Left lung (tissue), 14 donors: ENCODE measurements around the gene TMEM43. TPM values are rescaled to one million over a fixed set of nuclear protein-coding genes. Genes with fewer than 3 reads are reported as not detected.
"Not testable (repeated sequence)": the region's sequence is repeated elsewhere in the genome, so short reads cannot be mapped to it uniquely, and the experiment has no call there.

ENCODE experiments used
- ATAC-seq: fragments of 200-7000 bp; cut with Tn5 transposase; one replicate; pipeline ENCODE4 v1.9.1; 2020; ENCODE audit warnings: moderate library complexity
- DNase-seq, 4 donors: peaks; one replicate each; pipeline ENCODE4 v3.0.0-alpha.2; 2013 to 2020
- H3K27ac ChIP-seq, 2 donors: fragments of 200-600 bp; sonication (generic) in 1 of 2; one replicate each; pipeline versions ENCODE4 v1.5.0 to v1.8.0; 2020 to 2021
- H3K27me3 ChIP-seq, 2 donors: fragments of 200-600 bp; sonication (generic) in 1 of 2; one replicate each; pipeline versions ENCODE4 v1.5.0 to v1.8.0; 2020 to 2021
- H3K36me3 ChIP-seq, 2 donors: fragments of 200-600 bp; sonication (generic) in 1 of 2; one replicate each; pipeline versions ENCODE4 v1.5.0 to v1.8.0; 2020 to 2021
- H3K4me1 ChIP-seq, 2 donors: fragments of 200-600 bp; one replicate each; pipeline ENCODE4 v1.8.0; 2021
- H3K4me3 ChIP-seq, 2 donors: fragments of 200-600 bp; sonication (generic) in 1 of 2; one replicate each; pipeline versions ENCODE4 v1.5.0 to v1.8.0; 2020 to 2021; ENCODE audit warnings: mild to moderate bottlenecking in 1 of 2
- H3K9me3 ChIP-seq, 2 donors: fragments of 200-600 bp; sonication (generic) in 1 of 2; one replicate each; pipeline versions ENCODE4 v1.5.0 to v1.8.0; 2020 to 2021
- intact Hi-C, 2 donors: fragments of 100-400 bp; cut with DNase I; formaldehyde crosslinking; loops; one replicate each; pipeline versions ENCODE4 v1.11.2 to v1.14.2; 2022
- long read RNA-seq, 12 donors: library from polyadenylated mRNA in 2 of 12; unstranded in 2 of 12; transcript quantifications; one replicate each; pipeline ENCODE4 v2.0.0 and lab custom pipeline, GENCODE V29; 2019 to 2026
- polyA plus RNA-seq, 6 donors: library from polyadenylated mRNA; unstranded; fragments of 120-200 nt; gene quantifications; one replicate each; pipeline ENCODE4 v1.2.1, GENCODE V29; 2013; ENCODE audit not compliant: insufficient read length in 6 of 6
- total RNA-seq, 2 donors: library from RNA; stranded (reverse); fragmentation: NEBNext Ultra II Directional; extraction: Animal tissue kit (Norgen Biotek cat#: 25700); gene quantifications; one replicate each; pipeline ENCODE4 v1.2.1, GENCODE V29; 2021
- TF ChIP-seq, protein P1 (sequence below), 2 donors: fragments of 200-600 bp; sonication (generic) in 1 of 2; IDR thresholded peaks; one replicate each; pipeline versions ENCODE4 v1.5.0 to v1.8.0; 2021; ENCODE audit warnings: antibody characterized with exemption in 2 of 2
- donor health status: DM: no; HTN: yes; CAD: no.
- donor health status: DM: no; HTN: no; CAD: no.

Gene TMEM43, protein sequence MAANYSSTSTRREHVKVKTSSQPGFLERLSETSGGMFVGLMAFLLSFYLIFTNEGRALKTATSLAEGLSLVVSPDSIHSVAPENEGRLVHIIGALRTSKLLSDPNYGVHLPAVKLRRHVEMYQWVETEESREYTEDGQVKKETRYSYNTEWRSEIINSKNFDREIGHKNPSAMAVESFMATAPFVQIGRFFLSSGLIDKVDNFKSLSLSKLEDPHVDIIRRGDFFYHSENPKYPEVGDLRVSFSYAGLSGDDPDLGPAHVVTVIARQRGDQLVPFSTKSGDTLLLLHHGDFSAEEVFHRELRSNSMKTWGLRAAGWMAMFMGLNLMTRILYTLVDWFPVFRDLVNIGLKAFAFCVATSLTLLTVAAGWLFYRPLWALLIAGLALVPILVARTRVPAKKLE
- 100 to 1,000 TPM in 1 of 2 donors, 10 to 100 TPM in 1; 82.3 to 104 TPM for total RNA-seq
- polyA plus RNA-seq, result 10 to 100 TPM; 62.2 to 68.6 (median 63.5) TPM
- long read RNA-seq, donor 1, transcript TMEM43-201 (12 exons, 3,341 nt), result major isoform, 16 of 21 reads
- long read RNA-seq, donor 1, partial matches to known transcripts, result 5 of 21 reads
- long read RNA-seq, donor 1, other reads (novel, unspliced or antisense), result 0 of 21 reads
- long read RNA-seq, donor 2, transcript TMEM43-201 (12 exons, 3,341 nt), result major isoform, 13 of 13 reads
- long read RNA-seq, donor 2, partial matches to known transcripts, result 0 of 13 reads
- long read RNA-seq, donor 2, other reads (novel, unspliced or antisense), result 0 of 13 reads
- long read RNA-seq, donor 3, transcript TMEM43-201 (12 exons, 3,341 nt), result major isoform, 11 of 11 reads
- long read RNA-seq, donor 3, partial matches to known transcripts, result 0 of 11 reads
- long read RNA-seq, donor 3, other reads (novel, unspliced or antisense), result 0 of 11 reads
- long read RNA-seq, donor 4, transcript TMEM43-201 (12 exons, 3,341 nt), result major isoform, 22 of 30 reads
- long read RNA-seq, donor 4, partial matches to known transcripts, result 7 of 30 reads
- long read RNA-seq, donor 4, other reads (novel, unspliced or antisense), result 1 of 30 reads
- long read RNA-seq, donor 5, transcript TMEM43-201 (12 exons, 3,341 nt), result major isoform, 13 of 13 reads
- long read RNA-seq, donor 5, partial matches to known transcripts, result 0 of 13 reads
- long read RNA-seq, donor 5, other reads (novel, unspliced or antisense), result 0 of 13 reads
- long read RNA-seq, donor 6, transcript TMEM43-201 (12 exons, 3,341 nt), result major isoform, 18 of 18 reads
- long read RNA-seq, donor 6, partial matches to known transcripts, result 0 of 18 reads
- long read RNA-seq, donor 6, other reads (novel, unspliced or antisense), result 0 of 18 reads
- long read RNA-seq, donor 7, transcript TMEM43-201 (12 exons, 3,341 nt), result major isoform, 11 of 11 reads
- long read RNA-seq, donor 7, partial matches to known transcripts, result 0 of 11 reads
- long read RNA-seq, donor 7, other reads (novel, unspliced or antisense), result 0 of 11 reads
- long read RNA-seq, donor 8, transcript TMEM43-201 (12 exons, 3,341 nt), result major isoform, 10 of 10 reads
- long read RNA-seq, donor 8, partial matches to known transcripts, result 0 of 10 reads
- long read RNA-seq, donor 8, other reads (novel, unspliced or antisense), result 0 of 10 reads
- long read RNA-seq, donor 9, result 0 reads
- long read RNA-seq, donor 10, transcript TMEM43-201 (12 exons, 3,341 nt), result major isoform, 30 of 38 reads
- long read RNA-seq, donor 10, partial matches to known transcripts, result 3 of 38 reads
- long read RNA-seq, donor 10, other reads (novel, unspliced or antisense), result 5 of 38 reads
- long read RNA-seq, donor 11, transcript TMEM43-201 (12 exons, 3,341 nt), result major isoform, 10 of 45 reads
- long read RNA-seq, donor 11, partial matches to known transcripts, result 35 of 45 reads
- long read RNA-seq, donor 11, other reads (novel, unspliced or antisense), result 0 of 45 reads
- long read RNA-seq, donor 12, transcript TMEM43-201 (12 exons, 3,341 nt), result major isoform, 10 of 15 reads
- long read RNA-seq, donor 12, partial matches to known transcripts, result 5 of 15 reads
- long read RNA-seq, donor 12, other reads (novel, unspliced or antisense), result 0 of 15 reads

DNA sequence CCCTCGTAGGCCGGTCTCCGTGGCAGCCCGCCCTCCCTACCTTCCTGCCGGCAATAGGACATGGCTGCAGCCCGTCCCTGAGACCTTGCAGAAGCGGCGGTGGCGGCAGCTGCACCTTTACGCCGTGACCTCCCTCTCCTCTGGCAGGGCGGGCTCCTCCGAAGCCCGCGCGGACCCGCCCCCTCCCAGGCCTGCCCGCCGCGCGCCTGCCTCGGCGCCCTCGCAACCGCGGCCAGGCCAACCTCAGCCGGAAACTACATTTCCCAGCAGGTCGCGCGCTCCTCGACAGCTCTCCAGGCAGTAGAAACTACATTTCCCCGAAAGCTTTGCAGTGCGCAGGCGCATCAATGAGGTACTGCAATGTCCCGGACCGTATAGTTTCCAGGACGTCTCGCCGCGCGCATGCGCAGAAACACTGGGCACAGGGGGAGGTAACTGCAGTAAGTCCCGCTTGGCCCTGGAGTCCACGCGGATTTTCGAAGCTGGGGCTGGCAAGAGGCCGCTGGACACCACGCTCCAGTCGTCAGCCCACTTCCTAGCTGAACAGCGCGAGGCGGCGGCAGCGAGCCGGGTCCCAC is at the start of gene TMEM43, which contains the start of gene CHCHD4:
Gene TMEM43, plus strand, starts transcription at position 438 of the 578 bp plus-strand sequence. CDS start 142 bp downstream, outside the sequence.
Gene CHCHD4, minus strand, starts transcription at position 256 of the 578 bp plus-strand sequence. Its CDS starts 194 bp downstream, at position 62.
- ATAC-seq (peak; percentile 86), DNase-seq (peak; percentile 99 to 100 (median 100))
- intact Hi-C loops, result no loop called here
- peak within 1 kb of the TSS; percentile 94 to 97 for H3K27ac ChIP-seq
- H3K4me3 ChIP-seq, result peak within 1 kb of the TSS; percentile 89 to 96
- H3K27me3 ChIP-seq, result no peaks in the 10 kb centered on the region
- TF ChIP-seq, protein P1, sequence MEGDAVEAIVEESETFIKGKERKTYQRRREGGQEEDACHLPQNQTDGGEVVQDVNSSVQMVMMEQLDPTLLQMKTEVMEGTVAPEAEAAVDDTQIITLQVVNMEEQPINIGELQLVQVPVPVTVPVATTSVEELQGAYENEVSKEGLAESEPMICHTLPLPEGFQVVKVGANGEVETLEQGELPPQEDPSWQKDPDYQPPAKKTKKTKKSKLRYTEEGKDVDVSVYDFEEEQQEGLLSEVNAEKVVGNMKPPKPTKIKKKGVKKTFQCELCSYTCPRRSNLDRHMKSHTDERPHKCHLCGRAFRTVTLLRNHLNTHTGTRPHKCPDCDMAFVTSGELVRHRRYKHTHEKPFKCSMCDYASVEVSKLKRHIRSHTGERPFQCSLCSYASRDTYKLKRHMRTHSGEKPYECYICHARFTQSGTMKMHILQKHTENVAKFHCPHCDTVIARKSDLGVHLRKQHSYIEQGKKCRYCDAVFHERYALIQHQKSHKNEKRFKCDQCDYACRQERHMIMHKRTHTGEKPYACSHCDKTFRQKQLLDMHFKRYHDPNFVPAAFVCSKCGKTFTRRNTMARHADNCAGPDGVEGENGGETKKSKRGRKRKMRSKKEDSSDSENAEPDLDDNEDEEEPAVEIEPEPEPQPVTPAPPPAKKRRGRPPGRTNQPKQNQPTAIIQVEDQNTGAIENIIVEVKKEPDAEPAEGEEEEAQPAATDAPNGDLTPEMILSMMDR (IDR thresholded peaks at IDR 0.05), result no peak
- H3K4me1 ChIP-seq, result peaks cover 19 to 41% of the 10 kb centered on the region in 2 donors
- no peaks in the 10 kb centered on the region for H3K9me3 ChIP-seq
- H3K36me3 ChIP-seq, result peaks cover 2 to 34% of the 10 kb centered on the region in 2 donors

DNA sequence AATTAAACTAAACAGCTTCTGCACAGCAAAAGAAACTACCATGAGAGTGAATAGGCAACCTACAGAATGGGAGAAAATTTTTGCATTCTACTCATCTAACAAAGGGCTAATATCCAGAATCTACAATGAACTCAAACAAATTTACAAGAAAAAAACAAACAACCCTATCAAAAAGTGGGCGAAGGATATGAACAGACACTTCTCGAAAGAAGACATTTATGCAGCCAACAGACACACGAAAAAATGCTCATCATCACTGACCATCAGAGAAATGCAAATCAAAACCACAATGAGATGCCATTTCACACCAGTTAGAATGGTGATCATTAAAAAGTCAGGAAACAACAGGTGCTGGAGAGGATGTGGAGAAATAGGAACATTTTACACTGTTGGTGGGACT is 49.6 kb upstream of the TMEM43 start:
- H3K4me1 ChIP-seq, H3K36me3 ChIP-seq, ATAC-seq, H3K4me3 ChIP-seq, DNase-seq, H3K27ac ChIP-seq, H3K27me3 ChIP-seq, intact Hi-C loops: not testable (repeated sequence)
- peaks cover 0 to 14% of the 10 kb centered on the region in 2 donors for H3K9me3 ChIP-seq

DNA sequence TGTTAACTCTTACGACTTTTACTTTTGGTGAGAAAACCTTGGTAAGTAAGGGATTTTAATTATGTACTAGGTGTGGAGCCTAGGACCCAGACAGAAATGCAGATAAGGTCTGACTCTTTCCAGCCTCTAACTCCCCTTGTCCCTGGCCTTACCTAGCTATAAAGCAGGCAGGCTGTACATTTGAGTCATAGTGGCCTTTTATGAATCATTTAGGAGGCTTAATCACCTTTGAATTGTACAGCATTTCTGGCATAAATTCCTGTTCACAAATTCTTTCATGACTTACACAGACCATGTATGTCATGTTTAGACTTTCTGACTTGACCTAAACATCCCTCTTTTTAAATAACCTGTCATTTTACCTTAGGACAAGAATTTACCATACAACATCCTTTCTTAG is 47.5 kb upstream of the TMEM43 start:
- Histone ChIP-seq H3K27ac (no peak overlapping the region), H3K36me3 (no peaks in the 10 kb centered on the region), H3K4me1 (no peaks in the 10 kb centered on the region), H3K9me3 (peaks cover 0 to 21% of the 10 kb centered on the region in 2 donors), H3K27me3 (no peaks in the 10 kb centered on the region), H3K4me3 (no peak overlapping the region)
- intact Hi-C loops, result no loop called here
- TF ChIP-seq, protein P1 (IDR thresholded peaks at IDR 0.05), result no peak
- ATAC-seq, result no peak
- no peak for DNase-seq

DNA sequence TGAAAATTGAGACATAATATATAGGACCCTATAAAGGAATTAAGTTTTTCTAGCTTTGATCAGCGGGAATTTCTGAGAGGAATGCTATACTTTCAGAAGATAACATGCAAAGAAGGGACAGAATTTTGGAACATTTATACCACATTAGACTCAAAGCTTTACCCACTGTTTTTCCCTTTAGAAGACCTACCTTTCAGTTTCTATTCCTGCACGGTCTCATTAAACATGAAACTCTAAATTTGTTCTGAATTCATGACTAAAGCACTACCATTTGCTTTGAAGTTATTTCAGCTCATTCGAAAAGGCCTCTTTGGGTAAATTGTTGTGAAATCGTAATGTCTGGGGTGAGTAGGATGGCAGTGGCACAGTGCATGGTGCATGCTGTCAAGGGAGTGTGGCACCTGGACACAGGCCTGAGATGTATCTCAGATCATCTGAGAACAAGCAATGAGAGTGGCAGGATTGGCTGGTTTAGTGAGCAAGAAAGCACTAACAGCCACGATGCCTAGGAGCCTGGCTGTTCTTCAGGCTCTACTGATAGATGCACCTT is 42.7 kb upstream of the TMEM43 start:
- Histone ChIP-seq H3K4me1 (no peaks in the 10 kb centered on the region), H3K4me3 (no peak overlapping the region), H3K27ac (no peak overlapping the region), H3K36me3 (no peaks in the 10 kb centered on the region), H3K9me3 (peaks cover 0 to 13% of the 10 kb centered on the region in 2 donors), H3K27me3 (no peaks in the 10 kb centered on the region)
- DNase-seq (no peak), ATAC-seq (no peak)
- intact Hi-C loops, result no loop called here
- TF ChIP-seq, protein P1 (IDR thresholded peaks at IDR 0.05), result no peak

DNA sequence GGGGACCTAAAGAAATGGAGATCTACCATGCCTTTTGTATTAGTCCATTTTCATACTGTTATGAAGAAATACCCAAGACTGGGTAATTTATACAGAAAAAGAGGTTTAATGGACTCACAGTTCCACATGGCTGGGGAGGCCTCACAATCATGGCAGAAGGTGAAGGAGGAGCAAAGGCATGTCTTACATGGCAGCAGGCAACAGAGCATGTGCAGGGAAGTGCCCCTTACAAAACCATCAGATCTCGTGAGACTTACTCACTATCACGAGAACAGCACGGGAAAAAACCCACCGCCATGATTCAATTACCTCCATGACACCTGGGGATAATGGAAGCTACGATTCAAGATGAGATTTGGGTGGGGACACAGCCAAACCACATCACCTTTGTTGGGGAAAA is 37.4 kb upstream of the TMEM43 start:
- H3K4me1 ChIP-seq, H3K4me3 ChIP-seq, H3K27me3 ChIP-seq, DNase-seq, ATAC-seq, H3K36me3 ChIP-seq, intact Hi-C loops, H3K27ac ChIP-seq: not testable (repeated sequence)
- peaks cover 0 to 16% of the 10 kb centered on the region in 2 donors for H3K9me3 ChIP-seq

DNA sequence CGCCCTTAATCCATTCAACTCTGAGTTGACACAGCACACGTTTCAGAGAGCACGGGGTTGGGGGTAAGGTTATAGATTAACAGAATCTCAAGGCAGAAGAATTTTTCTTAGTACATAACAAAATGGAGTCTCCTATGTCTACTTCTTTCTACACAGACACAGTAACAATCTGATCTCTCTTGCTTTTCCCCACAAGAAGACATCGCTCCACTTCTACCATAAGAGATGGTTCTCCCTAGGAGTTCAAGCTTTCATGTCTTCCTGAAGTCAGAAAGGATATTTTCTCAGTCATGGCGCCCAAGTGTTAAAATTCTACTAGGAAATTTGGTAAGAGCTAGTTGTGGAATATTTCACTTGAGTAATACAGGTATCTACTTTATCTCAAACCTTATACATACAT is 32.9 kb upstream of the TMEM43 start:
- H3K4me3 ChIP-seq, H3K36me3 ChIP-seq, H3K4me1 ChIP-seq, intact Hi-C loops, DNase-seq, H3K27me3 ChIP-seq, H3K27ac ChIP-seq, ATAC-seq: not testable (repeated sequence)
- peaks cover 0 to 16% of the 10 kb centered on the region in 2 donors for H3K9me3 ChIP-seq
